GM12864 (cell line): ENCODE measurements around the gene TROAP.
A peak's percentile ranks its signal among the peaks of the same experiment; 100 is the strongest.

Experiments
- DNase-seq: peaks from one replicate; pipeline ENCODE4 v3.0.0-alpha.2; 2011; ENCODE audit warnings: low read depth
- H3K4me3 ChIP-seq: 2 replicates; pipeline ENCODE4 v1.5.1; 2011; ENCODE audit warnings: mild to moderate bottlenecking, low read depth, low read length, control low read depth
- CTCF ChIP-seq: IDR thresholded peaks from 2 replicates; pipeline ENCODE4 v1.5.1; 2011; ENCODE audit warnings: low read depth, mild to moderate bottlenecking, moderate library complexity, low read length, control low read depth, inconsistent platforms; ENCODE audit errors: missing control alignments

TROAP gene

GRCh38 chr12:49346659-49347310, 23.7 kb downstream of the TROAP start, which contains the start of gene DNAJC22:
Gene DNAJC22 (plus strand): TSS chr12:49346888. CDS start chr12:49348873, 1,985 bp downstream.
- no peak for TF ChIP-seq CTCF
- H3K4me3 ChIP-seq = peak within 1 kb of the TSS; percentile 32
- DNase-seq = no peak

DNA sequence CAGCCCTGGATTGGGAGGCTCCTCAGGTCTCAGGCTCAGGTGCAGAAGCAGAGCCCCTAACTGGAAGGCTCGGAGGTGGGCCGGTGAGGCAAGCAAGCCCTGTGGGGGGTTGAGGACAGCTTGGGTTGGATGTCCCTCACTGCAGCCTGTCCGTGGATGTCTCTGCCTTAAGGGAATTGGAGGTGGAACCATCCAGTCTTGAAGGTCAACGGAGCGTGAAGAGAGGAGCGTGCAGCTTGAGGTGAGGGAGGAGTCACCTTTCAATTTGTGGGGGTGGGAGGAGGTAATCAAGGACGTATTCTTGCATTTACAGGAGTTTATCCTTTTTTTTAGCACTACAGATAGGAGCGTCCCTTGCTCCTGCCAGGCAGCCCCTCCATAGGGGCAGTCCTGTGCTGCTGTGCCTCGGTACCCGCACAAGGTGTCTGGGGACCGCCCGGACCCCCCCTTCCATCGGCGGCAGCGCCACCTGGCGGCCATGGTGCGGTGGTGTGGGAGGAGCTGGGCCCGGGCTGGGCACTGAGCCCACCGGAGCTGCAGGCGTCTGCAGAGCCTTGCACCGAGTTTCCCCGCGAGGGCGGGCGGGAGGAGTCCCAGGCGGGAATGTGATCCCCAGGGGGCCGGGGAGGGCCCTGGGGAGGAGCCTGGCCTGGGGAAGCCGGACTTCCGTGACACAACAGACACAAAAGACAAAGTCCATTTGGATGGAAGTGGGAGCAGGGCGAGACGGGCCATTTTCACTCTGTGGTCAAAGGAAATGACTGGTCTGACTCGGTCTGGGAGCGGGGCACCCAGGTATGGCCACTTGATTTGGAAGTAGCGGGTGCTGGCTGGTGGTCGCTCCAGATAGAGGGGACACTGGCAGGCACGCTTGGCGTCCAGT, 24.5 kb downstream of the TROAP start:
- no peak for DNase-seq
- H3K4me3 ChIP-seq = peak overlapping the region; percentile 11
- TF ChIP-seq CTCF = peak; percentile 92

- no peak overlapping the region for H3K4me3 ChIP-seq
- TF ChIP-seq CTCF = no peak
Measured at GRCh38 chr12:49348781-49349180, 25.7 kb downstream of the TROAP start.

GRCh38 chr12:49349266-49349665, 26.2 kb downstream of the TROAP start:
- H3K4me3 ChIP-seq = no peak overlapping the region
- no peak for DNase-seq
- no peak for TF ChIP-seq CTCF

More at GRCh38 chr12:49348781-49349180, 25.7 kb downstream of the TROAP start:
- DNase-seq = no peak

DNA sequence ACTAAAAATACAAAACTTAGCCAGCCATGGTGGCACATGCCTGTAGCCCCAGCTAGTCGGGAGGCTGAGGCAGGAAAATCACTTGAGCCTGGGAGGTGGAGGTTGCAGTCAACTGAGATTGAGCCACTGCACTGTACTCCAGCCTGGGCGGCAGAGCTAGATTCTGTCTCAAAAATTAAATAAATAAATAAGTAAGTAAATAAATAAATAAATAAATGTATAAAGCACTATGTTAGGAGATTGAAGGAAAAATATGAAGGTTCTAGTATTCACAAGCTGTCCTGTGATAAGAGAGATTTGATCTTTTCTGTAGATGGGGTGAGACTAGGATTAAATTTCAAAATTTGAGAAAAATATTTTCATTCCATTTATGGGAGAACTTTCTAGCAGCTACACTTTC, 29.3 kb downstream of the TROAP start:
- TF ChIP-seq CTCF = no peak
- DNase-seq = no peak
- H3K4me3 ChIP-seq = no peak overlapping the region

DNA sequence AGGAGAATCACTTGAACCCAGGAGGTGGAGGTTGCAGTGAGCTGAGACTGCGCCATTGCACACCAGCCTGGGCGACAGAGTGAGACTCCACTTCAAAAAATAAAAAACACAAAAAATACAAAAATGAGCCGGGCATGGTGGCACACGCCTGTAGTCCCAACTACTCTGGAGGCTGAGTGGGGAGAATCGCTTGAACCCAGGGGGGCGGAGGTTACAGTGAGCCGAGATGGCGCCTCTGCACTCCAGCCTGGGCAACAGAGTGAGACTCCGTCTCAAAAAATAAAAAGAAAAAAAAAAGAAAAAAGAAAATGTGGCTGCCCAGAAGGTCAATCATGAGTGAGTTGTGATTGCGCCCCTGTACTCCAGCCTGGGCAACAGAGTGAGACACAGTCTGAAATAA, 32.9 kb downstream of the TROAP start:
- H3K4me3 ChIP-seq = no peak overlapping the region
- TF ChIP-seq CTCF = no peak
- no peak for DNase-seq
